Left forelimb (tissue), 1 donor: Measurements from ENCODE around the gene VWA7.
A peak's percentile ranks its signal among the peaks of the same experiment; 100 is the strongest.

ENCODE experiments used
- DNase-seq: peaks from one replicate; pipeline ENCODE4 v3.0.0-alpha.2; 2018; ENCODE audit warnings: low spot score

The VWA7 gene

GRCh38 chr6:31778999-31779885 lies 2.1 kb upstream of the VWA7 start:
- DNase-seq: no peak

GRCh38 chr6:31778193-31778592 lies 1.1 kb upstream of the VWA7 start:
- peak; percentile 46 for DNase-seq

DNA sequence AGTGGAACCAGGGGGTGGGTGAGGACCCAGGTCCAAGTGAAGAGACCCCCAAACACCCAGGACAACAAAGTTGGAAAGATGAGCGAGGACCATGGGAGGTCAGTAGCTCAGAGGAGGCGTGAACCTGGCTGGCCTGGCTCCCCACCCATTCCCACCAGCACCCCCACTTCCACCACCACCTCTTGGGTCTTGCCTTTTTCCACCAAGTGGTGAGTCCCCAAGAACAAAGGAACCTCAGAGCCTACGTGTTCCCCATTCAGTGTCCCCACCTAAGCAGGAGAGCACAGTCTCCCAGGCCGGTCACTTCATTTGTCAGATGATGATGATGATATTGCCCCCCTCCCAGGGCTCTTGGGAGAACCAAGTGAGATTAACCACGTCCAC lies 531 bp upstream of the VWA7 start:
- DNase-seq: peak; percentile 48

DNA sequence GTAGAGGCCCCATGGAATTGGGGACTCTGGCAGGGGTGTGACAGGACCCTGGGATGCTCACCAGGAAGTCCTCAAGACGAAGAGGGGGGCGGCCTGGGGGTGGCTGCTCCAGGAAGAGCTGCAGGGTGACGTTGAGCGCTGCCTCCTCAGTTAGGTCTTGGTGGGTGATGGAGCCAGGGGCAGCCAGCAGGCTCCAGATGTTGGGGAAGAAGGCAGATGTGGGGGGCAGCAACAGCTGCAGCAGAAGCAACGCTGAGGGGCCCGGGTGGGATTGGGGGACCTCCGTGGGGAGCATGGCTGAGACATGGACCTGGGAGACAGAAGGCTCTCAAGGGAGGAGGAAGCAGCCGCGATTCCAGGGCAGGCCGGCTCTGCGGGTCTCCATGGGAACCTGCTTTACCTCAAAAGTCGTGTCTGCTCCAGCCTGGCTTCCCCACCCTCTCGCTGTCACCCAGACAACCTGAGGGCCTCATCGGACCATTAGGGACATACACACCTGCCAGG lies 591 bp downstream of the VWA7 start:
- peak; percentile 53 for DNase-seq

GRCh38 chr6:31775633-31776484 lies 1.3 kb downstream of the VWA7 start:
- peak; percentile 50 for DNase-seq

GRCh38 chr6:31775184-31775583 lies 1.9 kb downstream of the VWA7 start:
- DNase-seq: peak; percentile 34

DNA sequence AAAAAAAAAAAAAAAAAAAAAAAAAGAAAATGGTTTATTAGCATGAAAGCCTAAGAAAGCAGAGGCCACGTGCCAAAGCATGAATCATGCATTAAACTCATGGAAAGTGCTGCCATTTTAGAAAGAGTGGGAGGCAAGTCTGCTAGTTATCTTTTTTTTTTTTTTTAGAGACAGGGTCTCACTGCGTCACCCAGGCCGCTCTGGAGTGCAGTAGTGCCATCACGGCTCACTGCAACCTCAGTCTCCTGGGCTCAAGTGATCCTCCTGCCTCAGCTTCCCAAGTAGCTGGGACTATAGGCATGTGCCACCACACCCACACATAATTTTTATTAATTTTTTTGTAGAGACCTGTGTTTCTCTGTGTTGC lies 5.2 kb downstream of the VWA7 start:
- DNase-seq: no peak

DNA sequence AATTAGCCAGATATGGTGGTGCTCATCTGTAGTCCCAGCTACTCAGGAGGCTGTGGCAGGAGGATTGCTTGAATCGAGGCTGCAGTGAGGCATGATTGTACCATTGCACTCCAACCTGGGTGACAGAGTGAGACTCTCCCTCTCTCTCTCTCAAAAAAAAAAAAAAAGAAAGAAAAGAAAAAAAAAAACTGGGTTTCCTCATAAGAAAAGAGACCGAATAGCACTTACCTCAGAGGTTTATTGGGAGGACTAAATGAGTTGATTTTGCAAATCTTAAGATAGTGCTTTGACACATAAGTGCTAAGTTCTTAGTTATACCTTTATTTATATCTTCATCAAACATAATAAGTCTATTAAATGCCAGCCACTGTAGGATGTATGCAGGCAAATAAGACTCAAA lies 6.3 kb downstream of the VWA7 start:
- DNase-seq: no peak

GRCh38 chr6:31769684-31770371 lies 7.3 kb downstream of the VWA7 start:
- no peak for DNase-seq

DNA sequence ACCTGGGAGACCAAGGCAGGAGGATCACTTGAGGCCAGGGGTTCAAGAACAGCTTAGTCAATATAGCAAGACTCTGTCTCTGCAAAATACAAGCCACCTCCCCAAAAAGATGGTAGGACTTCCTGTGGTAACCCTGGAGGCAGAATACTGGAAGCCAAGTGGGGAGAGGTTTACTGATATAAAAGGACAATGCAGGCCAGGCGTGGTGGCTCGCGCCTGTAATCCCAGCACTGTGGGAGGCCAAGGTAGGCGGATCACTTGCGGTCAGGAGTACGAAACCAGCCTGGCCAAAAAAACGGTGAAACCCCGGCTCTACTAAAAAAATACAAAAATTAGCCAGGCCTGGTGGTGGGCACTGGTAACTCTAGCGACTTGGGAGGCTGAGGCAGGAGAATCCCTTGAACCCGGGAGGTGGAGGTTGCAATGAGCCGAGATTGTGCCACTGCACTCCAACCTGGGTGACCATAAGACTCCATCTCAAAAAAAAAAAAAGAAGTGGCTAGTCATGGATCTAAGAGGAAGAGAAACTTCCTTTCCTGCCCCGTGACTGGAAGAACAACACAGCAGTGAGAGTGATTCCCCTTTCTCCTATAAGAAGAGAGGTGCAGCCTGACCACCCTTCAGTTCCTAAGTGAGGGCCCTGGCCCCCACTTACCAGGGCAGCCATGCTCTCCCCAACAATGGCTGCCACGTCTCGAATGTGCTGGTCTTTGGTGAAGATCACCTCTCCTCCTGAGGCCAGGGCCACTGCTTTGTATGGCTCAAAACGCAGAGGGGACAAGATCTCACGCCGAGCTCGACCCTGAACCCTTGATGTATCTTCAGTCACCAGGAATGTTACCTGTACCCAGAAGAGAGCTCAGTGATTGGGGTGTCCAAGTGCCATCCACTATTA lies 8.5 kb downstream of the VWA7 start:
- no peak for DNase-seq

GRCh38 chr6:31767096-31767645 lies 10.0 kb downstream of the VWA7 start:
- DNase-seq: no peak

DNA sequence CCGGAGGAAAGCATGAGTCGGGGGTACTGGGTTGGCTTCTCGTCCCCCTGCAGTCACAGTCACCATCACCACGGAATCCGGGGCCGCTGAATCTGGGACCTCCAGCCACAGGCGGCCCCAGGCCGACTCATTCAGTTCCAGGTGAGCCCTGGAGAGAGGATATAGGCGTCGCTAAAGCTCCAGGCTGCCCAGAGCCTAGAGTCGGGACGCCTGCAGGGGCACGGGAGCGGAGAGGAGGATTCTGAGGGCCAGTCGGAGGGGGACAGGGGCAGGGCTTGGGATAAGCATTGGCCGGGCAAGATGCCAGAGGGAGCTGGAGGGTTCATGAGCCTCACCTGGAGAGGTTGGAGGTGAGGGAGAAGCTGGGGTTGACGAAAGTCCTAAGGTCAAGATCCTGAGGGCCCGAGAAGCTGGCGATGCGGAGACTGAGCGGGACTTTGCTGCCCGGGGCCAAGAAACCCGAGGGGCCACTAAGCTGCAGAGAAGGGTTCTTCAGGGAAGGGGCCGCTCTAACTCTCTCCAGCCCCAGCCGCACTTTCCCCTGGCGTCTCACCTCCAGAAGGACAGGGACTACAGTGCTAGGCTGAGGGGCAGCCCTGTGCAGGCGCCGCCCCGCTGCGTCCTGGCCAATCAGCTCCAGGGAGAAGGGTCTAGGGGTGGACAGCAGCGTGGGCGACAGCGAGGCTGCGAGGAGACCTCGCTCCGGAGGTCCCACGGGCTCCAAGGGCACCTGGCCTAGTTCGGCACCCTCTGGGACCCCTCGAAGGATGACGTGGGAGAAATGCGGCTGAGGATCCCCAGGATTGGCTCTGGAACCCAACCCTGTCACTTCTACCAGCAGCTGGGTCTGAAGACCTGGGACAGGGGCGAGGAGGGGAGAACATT lies 11.0 kb downstream of the VWA7 start:
- no peak for DNase-seq

- no peak for DNase-seq
Observed at GRCh38 chr6:31765559-31765909, 11.6 kb downstream of the VWA7 start.

DNA sequence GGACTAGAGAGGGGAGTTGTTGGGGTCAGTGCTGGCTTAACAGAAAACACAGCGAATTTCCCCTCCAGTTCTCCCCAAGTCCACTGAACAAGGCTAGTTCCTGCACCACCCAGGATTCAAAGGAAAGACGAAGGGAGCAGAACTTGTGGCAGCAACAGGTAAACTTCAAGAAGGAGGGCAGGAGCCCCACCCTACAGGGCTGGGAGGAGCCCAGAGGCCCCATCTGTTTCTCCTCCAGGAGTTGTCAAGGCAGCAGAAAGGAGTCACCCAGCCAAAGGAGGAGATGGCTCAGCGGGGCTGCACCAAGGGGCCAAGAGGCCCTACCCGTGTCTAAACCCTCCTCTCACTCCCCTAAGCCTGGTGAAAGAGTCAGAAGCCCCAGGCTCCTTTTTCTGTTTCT lies 12.9 kb downstream of the VWA7 start:
- DNase-seq: no peak

DNA sequence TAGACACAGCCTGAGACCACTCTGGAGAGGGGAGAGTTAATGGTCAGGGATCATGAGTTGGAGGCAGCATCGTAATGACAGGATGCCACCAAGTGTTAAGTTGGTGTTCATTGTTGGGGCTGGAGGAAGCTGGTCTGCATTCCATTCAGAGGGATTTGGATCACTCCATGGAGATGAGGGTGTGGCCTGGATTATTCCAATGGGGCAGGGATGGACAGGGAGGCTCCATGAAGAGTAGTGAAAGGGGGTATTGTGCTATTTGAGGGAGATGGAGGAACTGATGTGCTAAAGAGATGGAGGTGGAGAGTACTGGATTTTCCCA lies 13.5 kb downstream of the VWA7 start:
- no peak for DNase-seq

DNA sequence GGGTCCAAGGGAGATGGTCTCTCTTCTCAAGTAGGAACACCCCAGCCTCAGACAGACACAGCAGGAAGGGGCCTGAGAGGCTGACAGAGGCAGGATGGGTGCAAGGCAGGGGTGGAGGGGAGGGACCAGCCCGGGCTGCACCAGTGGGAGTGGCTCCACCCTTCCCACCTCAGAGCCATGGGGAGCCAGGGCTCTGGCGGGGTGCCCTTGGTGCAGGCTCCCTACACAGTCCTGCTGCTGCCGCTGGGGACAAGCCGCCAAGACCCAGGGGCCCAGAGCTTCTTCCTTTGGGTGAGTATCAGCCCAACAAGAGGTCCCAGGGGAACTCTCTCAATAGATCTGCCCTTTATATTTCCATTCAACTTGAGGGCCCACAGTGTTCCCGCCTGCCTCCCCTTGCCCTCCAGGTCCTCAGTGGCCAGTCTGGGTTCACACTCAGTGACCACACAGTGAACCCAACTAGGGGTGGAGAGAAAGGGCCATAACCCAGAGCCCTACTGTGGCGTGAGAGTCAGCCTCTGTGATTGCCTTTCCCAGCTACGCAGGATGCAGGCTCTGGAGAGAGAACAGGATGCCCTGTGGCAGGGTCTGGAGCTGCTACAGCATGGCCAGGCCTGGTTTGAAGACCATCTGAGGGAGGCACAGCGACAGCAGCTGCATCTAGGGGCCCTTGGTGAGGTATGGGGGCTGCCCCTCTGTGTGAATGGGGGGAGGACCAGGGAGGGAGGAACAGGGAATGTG lies 14.1 kb downstream of the VWA7 start:
- DNase-seq: no peak

- DNase-seq: no peak
Observed at GRCh38 chr6:31762356-31762755, 14.8 kb downstream of the VWA7 start, which contains the start of gene SAPCD1. Gene SAPCD1, plus strand, starts transcription at chr6:31762656. Its CDS starts 399 bp downstream, at chr6:31763055.

GRCh38 chr6:31761343-31761742 lies 15.8 kb downstream of the VWA7 start:
- DNase-seq: no peak

DNA sequence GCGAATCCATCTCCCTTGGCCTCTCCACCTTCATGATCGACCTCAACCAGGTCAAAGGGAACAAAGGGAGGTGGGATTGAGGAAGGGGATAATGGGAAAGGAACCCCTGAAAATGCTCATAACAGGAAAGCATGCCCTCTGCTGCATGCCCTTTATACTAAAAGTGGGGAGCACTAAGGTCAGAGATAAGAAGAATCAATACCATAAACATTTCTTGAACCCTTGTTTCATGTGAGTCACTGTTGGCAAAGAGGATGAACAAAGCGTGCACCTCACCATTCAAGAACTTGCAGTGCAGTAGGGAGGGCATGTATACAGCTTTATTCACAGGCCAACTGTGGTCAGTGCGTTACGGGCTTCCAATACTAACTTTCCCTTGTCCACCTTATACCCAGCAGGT lies 16.3 kb downstream of the VWA7 start:
- no peak for DNase-seq
